Breast epithelium (tissue), 3 donors: ENCODE data around the gene MFAP2.
"Not testable (repeated sequence)": the region's sequence is repeated elsewhere in the genome, so short reads cannot be mapped to it uniquely, and the experiment has no call there.

Source experiments
- CTCF ChIP-seq, 3 donors: fragments of 450-650 bp; IDR thresholded peaks; one replicate each; pipeline ENCODE4 v1.5.1; 2016 to 2017; ENCODE audit warnings: antibody characterized with exemption in 3 of 3, mild to moderate bottlenecking in 3 of 3, moderate library complexity in 3 of 3
- POLR2A ChIP-seq: fragments of 450-650 bp; IDR thresholded peaks from one replicate; pipeline ENCODE4 v1.6.1; 2016; ENCODE audit warnings: antibody characterized with exemption, mild to moderate bottlenecking, moderate library complexity
- POLR2AphosphoS5 ChIP-seq, 3 donors: sonication (generic); formaldehyde crosslinking; IDR thresholded peaks; one replicate each; pipeline ENCODE4 v1.6.1; 2017; ENCODE audit warnings: antibody characterized with exemption in 3 of 3

- TF ChIP-seq CTCF (IDR thresholded peaks at IDR 0.05); POLR2A; POLR2AphosphoS5 (IDR thresholded peaks at IDR 0.05): not testable (repeated sequence)
These were observed 34.9 kb downstream of the MFAP2 start for GRCh38 chr1:16945512-16945911.
